Caco-2 (cell line): Measurements from ENCODE around the gene TRMT112. TPM values are rescaled to one million over a fixed set of nuclear protein-coding genes. Genes with fewer than 3 reads are reported as not detected.

Source experiments
- BruUV-seq: library from RNA; stranded (reverse); fragments of 400-500 nt; replicated peaks from 2 replicates; lab custom pipeline; 2021; lab: Mats Ljungman, UMichigan
- CTCF ChIA-PET: fragments of 300-600 bp; sonication (Branson Sonifier 250); formaldehyde crosslinking; loops from one replicate; lab custom pipeline; 2022; ENCODE audit warnings: antibody characterized with exemption; lab: Charles Lee
- POLR2A ChIA-PET: fragments of 300-600 bp; sonication (Branson Sonifier 250); formaldehyde crosslinking; loops from one replicate; lab custom pipeline; 2022; ENCODE audit warnings: antibody characterized with exemption; lab: Charles Lee
- DNase-seq, 2 experiments: peaks; one replicate each; pipeline versions ENCODE4 v3.0.0 to v3.0.0-alpha.2; 2020 to 2022
- H3K27me3 ChIP-seq: replicated peaks from 2 replicates; pipeline ENCODE4 v1.6.0; 2011; ENCODE audit warnings: low read length; ENCODE audit not compliant: control insufficient read depth, insufficient read depth
- H3K36me3 ChIP-seq: 2 replicates; pipeline ENCODE4 v1.5.1; 2011; ENCODE audit warnings: low read length; ENCODE audit not compliant: control insufficient read depth, insufficient read depth
- H3K4me1 ChIP-seq: fragments of 250-450 bp; sonication (Bioruptor Pico); 2 replicates; pipeline ENCODE4 v1.5.1; 2020; ENCODE audit warnings: mild to moderate bottlenecking
- H3K4me3 ChIP-seq: 2 replicates; pipeline ENCODE4 v1.5.1; 2011; ENCODE audit warnings: low read depth, mild to moderate bottlenecking, control low read depth, low read length
- H3K9me3 ChIP-seq: fragments of 250-450 bp; sonication (Bioruptor Pico); 2 replicates; pipeline ENCODE4 v1.5.1; 2020; ENCODE audit warnings: mild to moderate bottlenecking, moderate library complexity
- H3K27ac Mint-ChIP-seq: one replicate; pipeline ENCODE4 v1.8.0; 2022; ENCODE audit warnings: mixed read lengths; ENCODE audit not compliant: unreplicated experiment
- H3K27me3 Mint-ChIP-seq: one replicate; pipeline ENCODE4 v1.8.0; 2022; ENCODE audit warnings: mixed read lengths; ENCODE audit not compliant: insufficient read depth, unreplicated experiment
- H3K36me3 Mint-ChIP-seq: one replicate; pipeline ENCODE4 v1.8.0; 2022; ENCODE audit warnings: mild to moderate bottlenecking, mixed read lengths; ENCODE audit not compliant: insufficient read depth, unreplicated experiment
- H3K4me1 Mint-ChIP-seq: one replicate; pipeline ENCODE4 v1.8.0; 2022; ENCODE audit warnings: low read depth, mixed read lengths; ENCODE audit not compliant: unreplicated experiment
- H3K4me3 Mint-ChIP-seq: one replicate; pipeline ENCODE4 v1.8.0; 2022; ENCODE audit warnings: mild to moderate bottlenecking, moderate library complexity, mixed read lengths; ENCODE audit not compliant: unreplicated experiment
- H3K9me3 Mint-ChIP-seq: one replicate; pipeline ENCODE4 v1.8.0; 2022; ENCODE audit warnings: mixed read lengths; ENCODE audit not compliant: unreplicated experiment
- intact Hi-C: fragments of 100-400 bp; cut with micrococcal nuclease; formaldehyde crosslinking; loops from one replicate; pipeline ENCODE4 v1.10.0; 2022; ENCODE audit not compliant: unreplicated experiment
- total RNA-seq: library from RNA; stranded (reverse); gene quantifications from 2 replicates; pipeline ENCODE4 v1.2.3, GENCODE V29; 2022
- TF ChIP-seq, protein P1 (sequence below), 2 experiments: fragments of 200-600 bp in 1 of 2; IDR thresholded peaks; 1 replicate in 1 of 2; 2 replicates in 1 of 2; pipeline versions ENCODE4 v1.5.1 to v1.8.0; 2011 to 2022; ENCODE audit warnings: antibody characterized with exemption in 1 of 2, control low read depth in 1 of 2, inconsistent platforms in 1 of 2, low read depth in 1 of 2, low read length in 1 of 2, mild to moderate bottlenecking in 1 of 2, moderate library complexity in 1 of 2; ENCODE audit not compliant: insufficient read depth in 1 of 2, severe bottlenecking in 1 of 2, unreplicated experiment in 1 of 2

TRMT112 gene
- total RNA-seq, 1 experiment from 2014 or later, result 246 TPM

DNA sequence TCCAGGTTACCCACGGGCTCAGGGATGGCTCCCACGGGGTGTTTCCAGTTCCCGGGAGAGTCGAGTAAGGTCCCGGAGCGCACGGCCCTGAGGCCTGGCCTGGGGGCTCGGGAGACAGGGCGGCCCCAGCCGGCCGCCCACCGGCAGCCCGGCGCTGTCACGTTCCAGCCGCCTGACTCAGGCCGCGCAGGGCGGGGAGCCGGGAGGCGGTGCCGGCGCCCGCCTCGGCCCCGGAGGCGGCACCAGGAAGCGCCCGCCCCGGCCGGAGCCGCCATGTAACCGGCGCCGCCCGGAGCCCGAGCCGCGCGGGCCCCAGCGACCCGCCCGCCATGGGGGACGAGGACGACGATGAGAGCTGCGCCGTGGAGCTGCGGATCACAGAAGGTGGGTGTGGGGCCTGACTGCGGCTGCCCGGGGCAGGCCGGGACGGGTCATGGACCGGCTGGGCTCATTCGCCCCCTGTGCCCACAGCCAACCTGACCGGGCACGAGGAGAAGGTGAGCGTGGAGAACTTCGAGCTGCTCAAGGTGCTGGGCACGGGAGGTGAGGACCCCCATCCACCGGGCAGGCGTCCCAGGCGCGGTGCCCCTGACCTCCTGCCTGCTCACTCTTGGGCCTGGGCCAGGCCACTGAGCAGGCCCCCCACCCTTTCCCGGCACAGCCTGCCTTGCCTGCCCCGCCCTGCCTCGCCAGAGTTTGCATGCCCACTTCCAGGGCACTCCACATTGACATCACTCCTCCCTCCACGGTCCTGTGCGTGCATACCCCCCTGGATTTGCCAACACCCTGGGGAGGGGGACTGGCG lies 41.8 kb upstream of the TRMT112 start, which contains the start of gene RPS6KA4:
Gene RPS6KA4, plus strand, starts transcription at position 256 of the 805 bp plus-strand sequence. Its CDS starts 74 bp downstream, at position 330.
- Mint-ChIP-seq H3K4me1 (peaks cover 29% of the 10 kb centered on the region), H3K9me3 (no peaks in the 10 kb centered on the region), H3K36me3 (peaks cover 47% of the 10 kb centered on the region), H3K27me3 (no peaks in the 10 kb centered on the region), H3K27ac (peak within 1 kb of the TSS; percentile 86), H3K4me3 (peak within 1 kb of the TSS; percentile 99)
- TF ChIP-seq, protein P1, sequence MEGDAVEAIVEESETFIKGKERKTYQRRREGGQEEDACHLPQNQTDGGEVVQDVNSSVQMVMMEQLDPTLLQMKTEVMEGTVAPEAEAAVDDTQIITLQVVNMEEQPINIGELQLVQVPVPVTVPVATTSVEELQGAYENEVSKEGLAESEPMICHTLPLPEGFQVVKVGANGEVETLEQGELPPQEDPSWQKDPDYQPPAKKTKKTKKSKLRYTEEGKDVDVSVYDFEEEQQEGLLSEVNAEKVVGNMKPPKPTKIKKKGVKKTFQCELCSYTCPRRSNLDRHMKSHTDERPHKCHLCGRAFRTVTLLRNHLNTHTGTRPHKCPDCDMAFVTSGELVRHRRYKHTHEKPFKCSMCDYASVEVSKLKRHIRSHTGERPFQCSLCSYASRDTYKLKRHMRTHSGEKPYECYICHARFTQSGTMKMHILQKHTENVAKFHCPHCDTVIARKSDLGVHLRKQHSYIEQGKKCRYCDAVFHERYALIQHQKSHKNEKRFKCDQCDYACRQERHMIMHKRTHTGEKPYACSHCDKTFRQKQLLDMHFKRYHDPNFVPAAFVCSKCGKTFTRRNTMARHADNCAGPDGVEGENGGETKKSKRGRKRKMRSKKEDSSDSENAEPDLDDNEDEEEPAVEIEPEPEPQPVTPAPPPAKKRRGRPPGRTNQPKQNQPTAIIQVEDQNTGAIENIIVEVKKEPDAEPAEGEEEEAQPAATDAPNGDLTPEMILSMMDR (IDR thresholded peaks at IDR 0.05; ENCODE audit: insufficient read depth in 1 of 2, low read depth in 1 of 2, low read length in 1 of 2, severe bottlenecking in 1 of 2, unreplicated experiment in 1 of 2), result no peak
- intact Hi-C loops, result loop anchor here (1.0 to 10.0 kb wide), 4 partner anchors 47 to 296 kb away; no protein-coding TSS in a partner anchor
- Histone ChIP-seq H3K9me3 (no peaks in the 10 kb centered on the region), H3K4me1 (peaks cover 46% of the 10 kb centered on the region), H3K36me3 (peaks cover 7% of the 10 kb centered on the region), H3K27me3 (no peaks in the 10 kb centered on the region), H3K4me3 (peak within 1 kb of the TSS; percentile 99)
- ChIA-PET POLR2A (interaction anchor here (0.6 to 2.8 kb wide), 4 partner anchors 41 to 388 kb away, joined by 3 to 18 read pairs (median 5); partner anchors contain the start of genes PRDX5 and TRMT112), CTCF (interaction anchor here (0.7 to 2.2 kb wide), 6 partner anchors 14 to 90 kb away, joined by 3 to 8 read pairs (median 4); partner anchors contain the start of genes PRDX5 and TRMT112)
- peak; percentile 65 to 82 for DNase-seq
- TSS peak; percentile 29 for BruUV-seq

GRCh38 chr11:64358536-64358906 lies 41.2 kb upstream of the TRMT112 start:
- Mint-ChIP-seq H3K4me3 (peak overlapping the region; percentile 99), H3K4me1 (peaks cover 29% of the 10 kb centered on the region), H3K36me3 (peaks cover 41% of the 10 kb centered on the region), H3K27ac (peak overlapping the region; percentile 86), H3K27me3 (no peaks in the 10 kb centered on the region), H3K9me3 (no peaks in the 10 kb centered on the region)
- no peak for DNase-seq
- TF ChIP-seq, protein P1 (IDR thresholded peaks at IDR 0.05; ENCODE audit: insufficient read depth in 1 of 2, low read depth in 1 of 2, low read length in 1 of 2, severe bottlenecking in 1 of 2, unreplicated experiment in 1 of 2), result no peak
- CTCF ChIA-PET, result interaction anchor here (0.5 to 6.1 kb wide), 4 partner anchors 27 to 58 kb away, joined by 3 to 274 read pairs (median 4); partner anchors contain the start of genes PRDX5 and TRMT112
- no peaks in the 10 kb centered on the region for H3K9me3 ChIP-seq
- peaks cover 7% of the 10 kb centered on the region for H3K36me3 ChIP-seq
- POLR2A ChIA-PET, result interaction anchor here (2.8 kb wide), 1 partner anchor 41 kb away, joined by 18 read pairs; the partner anchor contains the start of genes PRDX5 and TRMT112
- intact Hi-C loops, result loop anchor here (1.0 to 10.0 kb wide), 4 partner anchors 48 to 296 kb away; no protein-coding TSS in a partner anchor
- peaks cover 46% of the 10 kb centered on the region for H3K4me1 ChIP-seq
- H3K27me3 ChIP-seq, result no peaks in the 10 kb centered on the region
- H3K4me3 ChIP-seq, result peak overlapping the region; percentile 99
- TSS peak; percentile 80 for BruUV-seq
